GM12892 (cell line): ENCODE measurements around the gene CCND3.

Source experiments
- POLR2A ChIP-seq: IDR thresholded peaks from 2 replicates; pipeline ENCODE4 v1.6.1; 2011; ENCODE audit warnings: low read depth, low read length, control low read depth
- POLR2AphosphoS5 ChIP-seq: IDR thresholded peaks from 2 replicates; pipeline ENCODE4 v1.6.1; 2011; ENCODE audit warnings: low read depth, low read length, control low read depth
- TAF1 ChIP-seq: IDR thresholded peaks from 2 replicates; pipeline ENCODE4 v1.6.1; 2011; ENCODE audit warnings: low read depth, mild to moderate bottlenecking, control low read depth, low read length, borderline replicate concordance

DNA sequence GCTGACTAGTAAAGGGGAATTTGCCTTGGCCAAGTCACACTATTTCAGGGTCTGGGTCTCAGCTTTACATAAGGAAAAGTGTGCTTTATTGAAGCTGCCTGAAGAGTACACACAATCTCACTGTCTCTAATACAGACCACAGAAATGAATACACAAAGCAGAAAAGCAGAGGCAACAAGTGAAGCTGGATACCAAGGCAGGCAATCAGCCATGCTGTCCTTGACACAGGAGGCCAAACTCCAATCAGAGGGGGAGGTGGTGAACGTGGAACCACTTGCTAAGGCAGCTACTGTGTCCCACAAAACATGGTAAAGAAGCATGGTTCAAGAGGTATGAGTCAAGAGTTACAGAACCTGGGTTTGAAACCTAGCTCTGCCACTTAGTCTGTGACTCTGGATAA, 21.8 kb upstream of the CCND3 start:
- TF ChIP-seq POLR2A (no peak), TAF1 (no peak), POLR2AphosphoS5 (no peak)
